GM21381 (cell line): ENCODE results near the gene LIPE.
A peak's percentile ranks its signal among the peaks of the same experiment; 100 is the strongest.
"Not testable (repeated sequence)": the region's sequence is repeated elsewhere in the genome, so short reads cannot be mapped to it uniquely, and the experiment has no call there.

Source experiments
- ATAC-seq: cut with Tn5 transposase; IDR thresholded peaks from one replicate; pipeline ENCODE4 v1.9.1; 2021; ENCODE audit warnings: mild to moderate bottlenecking, moderate library complexity; ENCODE audit not compliant: unreplicated experiment

Gene LIPE

DNA sequence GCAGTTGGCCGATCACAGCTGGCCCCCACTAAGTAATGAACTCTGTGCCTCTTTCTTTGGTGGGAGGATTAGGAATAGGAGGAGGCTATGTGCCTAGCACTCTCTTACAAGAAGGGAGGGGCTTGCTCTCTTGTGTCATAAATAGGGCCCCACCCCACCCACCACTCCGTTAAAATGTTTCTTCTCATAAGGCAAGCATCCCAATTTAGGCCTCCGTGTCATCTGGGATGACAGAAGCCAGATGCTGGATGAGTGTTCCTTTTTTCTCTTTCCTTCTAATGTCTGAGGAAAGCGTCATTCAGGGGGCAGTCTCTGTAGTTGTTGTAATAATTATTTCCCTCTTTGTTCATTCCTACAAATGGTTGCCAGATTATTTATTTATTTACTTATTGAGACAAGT lies at the start of gene LIPE:
LIPE (minus strand) TSS at position 76 of the 400 bp plus-strand sequence. CDS start 239 bp downstream, outside the sequence.
- no peak for ATAC-seq

GRCh38 chr19:42475366-42475765 lies 48.2 kb upstream of the LIPE start:
- ATAC-seq, result no peak

DNA sequence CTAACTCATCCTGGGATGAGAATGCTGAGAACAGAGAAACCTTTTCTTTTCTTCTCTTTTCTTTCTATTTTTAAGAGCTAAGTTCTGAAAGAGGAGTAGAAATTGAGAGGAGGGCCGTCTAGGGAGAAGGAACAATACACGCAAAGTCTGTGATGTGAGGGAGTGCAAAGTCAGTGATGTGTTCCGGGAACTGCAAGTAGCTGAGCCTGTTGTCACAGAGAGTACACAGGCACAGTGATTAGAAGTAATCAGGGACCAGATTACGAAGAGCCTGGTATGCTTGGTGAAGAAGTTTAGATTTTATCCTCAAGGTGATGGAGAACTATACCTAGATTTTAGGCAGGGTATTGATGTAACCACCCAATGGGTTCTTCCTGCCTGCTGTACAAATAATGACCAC lies 47.6 kb upstream of the LIPE start:
- ATAC-seq, result no peak

GRCh38 chr19:42473686-42474085 lies 46.5 kb upstream of the LIPE start:
- no peak for ATAC-seq

DNA sequence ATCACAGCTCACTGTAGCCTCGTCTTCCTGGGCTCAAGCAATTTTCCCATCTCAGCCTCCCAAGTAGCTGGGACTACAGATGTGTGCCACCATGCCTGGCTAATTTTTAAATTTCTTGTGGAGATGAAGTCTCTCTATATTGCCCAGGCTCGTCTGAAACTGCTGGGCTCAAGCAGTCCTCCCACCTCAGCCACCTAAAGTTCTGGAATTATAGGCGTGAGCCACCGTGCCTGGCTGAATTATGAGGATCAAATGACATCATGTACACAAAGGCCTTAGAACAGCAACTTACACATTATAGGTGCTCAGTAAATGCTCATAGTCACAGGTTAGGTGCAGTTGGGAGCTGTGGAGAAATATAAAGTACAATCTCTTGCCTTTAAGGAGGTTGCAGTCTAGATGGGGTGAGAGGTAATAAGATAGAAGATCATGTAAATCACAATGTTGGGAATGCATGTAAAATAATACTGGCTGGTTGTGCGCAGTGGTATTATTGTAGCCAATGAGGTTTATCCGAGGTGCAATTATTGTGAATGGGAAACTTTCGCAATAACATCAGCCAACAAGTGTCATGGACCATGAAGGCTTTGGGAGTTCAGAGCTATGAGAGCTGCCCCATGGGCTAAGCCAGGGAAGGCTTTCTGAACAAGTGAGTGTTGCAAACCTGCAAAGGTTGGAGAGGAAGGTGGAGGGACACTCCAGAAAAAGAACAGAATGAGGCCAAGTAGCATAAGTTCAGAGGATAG lies 45.4 kb upstream of the LIPE start:
- ATAC-seq, result no peak

DNA sequence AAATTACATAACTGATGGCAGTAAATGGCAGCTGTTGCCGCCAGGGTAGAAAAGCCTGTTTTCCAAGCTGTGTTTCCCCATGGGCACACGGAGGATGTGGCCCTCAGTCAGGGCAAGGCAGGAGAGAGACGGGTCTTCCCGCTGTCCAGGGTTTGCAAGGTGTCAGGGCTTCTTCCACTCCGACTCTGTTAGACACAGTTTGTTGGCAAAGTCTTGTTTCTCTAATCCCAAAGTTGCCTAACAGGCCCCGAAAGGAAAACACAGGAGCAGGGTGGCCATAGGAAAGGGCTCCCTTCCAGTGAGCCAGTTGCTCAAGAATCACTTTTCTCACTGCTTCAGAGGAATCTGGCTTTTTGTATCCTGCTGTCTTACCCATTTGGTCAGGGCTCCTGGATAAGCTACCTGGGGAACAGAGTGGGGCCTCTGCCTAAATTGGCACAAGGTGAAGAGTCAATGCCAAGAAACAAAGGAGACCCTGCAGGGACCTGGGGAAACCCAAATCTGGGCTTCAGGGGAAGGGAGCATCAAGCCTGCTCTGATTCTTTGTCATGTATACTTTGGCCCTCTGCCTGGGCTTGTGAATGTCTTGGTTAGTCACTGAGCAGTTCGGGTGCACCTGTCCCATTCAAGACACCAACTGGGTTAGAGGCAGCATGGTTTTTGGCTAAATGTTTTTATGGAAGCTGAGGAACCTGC lies 44.5 kb upstream of the LIPE start:
- ATAC-seq, result no peak

DNA sequence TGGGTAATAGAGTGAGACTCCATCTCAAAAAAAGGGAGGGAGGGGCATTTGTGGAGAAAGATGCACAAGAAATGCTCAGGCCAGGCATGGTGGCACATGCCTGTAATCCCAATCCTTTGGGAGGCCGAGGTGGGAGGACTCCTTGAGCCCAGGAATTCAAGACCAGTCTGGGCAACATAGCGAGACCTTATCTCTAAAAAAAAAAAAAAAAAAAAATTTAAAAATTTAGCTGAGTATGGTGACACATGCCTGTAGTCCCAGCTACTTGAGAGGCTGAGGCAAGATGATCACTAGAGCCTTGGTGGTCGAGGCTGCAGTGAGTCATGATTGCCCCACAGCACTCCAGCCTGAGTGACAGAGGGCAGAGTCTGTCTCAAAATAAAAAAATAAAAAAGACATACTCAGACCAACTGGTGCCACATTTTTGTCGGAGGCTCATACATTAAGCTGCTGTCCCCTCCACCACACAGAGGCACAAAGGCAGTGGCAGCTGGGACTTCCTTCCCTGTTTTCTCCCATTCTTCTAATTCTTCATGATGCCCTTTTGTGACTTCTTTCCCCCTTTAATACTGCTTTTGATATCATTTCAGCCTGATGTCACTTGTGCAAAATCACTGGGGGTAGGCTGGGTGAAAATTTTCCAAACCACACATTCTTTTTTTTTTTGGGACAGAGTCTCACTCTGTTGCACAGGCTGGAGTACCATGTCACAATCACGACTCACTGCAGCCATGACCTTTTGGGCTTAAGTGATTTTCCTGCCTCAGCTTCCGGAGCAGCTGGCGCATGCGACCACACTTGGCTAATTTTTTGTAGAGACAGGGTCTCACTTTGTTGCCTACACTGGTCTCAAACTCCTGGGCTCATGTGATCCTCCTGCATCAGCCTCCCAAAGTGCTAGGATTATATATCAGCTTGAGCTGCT lies 42.4 kb upstream of the LIPE start:
- ATAC-seq, result no peak

DNA sequence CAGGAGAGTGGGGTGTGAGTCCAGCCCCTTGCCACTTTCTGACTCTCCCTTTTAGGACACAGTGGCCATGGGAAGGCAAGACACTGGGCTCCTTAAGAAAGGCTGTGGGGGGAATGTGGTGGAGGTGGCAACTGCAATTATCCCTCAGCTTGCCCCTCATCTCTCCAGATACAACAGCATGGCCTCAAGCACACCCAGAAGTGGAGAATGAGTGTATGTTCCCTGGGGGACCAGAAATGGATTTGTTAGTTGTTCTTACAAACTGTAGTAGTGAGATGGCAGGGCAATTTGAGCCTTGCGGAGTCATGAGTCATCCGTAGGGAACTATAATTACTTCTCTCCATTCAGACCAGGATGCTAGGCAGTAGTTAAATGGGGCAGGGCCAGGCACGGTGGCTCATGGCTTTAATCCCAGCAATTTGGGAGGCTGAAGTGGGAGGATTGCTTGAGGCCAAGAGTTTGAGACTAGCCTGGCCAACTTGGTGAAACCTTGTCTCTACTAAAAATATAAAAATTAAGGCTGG lies 41.1 kb upstream of the LIPE start:
- ATAC-seq, result no peak

- ATAC-seq, result no peak
These were observed 40.1 kb upstream of the LIPE start for GRCh38 chr19:42467183-42467760.

- no peak for ATAC-seq
These were observed 39.5 kb upstream of the LIPE start for GRCh38 chr19:42466521-42467182.

DNA sequence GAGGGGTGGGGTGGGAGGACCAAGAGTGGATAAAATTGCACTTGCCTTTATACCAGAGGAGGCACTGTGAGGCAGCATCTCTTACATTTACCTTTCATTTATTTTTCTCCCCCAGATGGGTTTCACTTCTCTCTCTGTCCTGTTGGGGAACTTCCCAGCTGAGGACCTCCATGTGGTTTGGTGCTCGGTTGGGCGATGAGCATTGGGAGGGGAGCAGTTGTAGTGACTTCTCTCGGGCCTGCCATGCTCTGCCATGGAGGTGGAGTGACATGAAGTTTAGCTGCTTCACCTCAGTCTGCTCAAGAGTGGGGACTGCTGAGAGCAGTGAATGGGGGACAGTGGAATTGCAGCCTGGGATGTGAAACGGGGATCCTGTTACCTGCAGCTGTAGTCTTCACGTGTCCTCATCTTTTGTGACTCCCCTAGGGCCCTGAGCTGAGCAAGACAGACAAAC lies 38.7 kb upstream of the LIPE start:
- peak; percentile 69 for ATAC-seq

DNA sequence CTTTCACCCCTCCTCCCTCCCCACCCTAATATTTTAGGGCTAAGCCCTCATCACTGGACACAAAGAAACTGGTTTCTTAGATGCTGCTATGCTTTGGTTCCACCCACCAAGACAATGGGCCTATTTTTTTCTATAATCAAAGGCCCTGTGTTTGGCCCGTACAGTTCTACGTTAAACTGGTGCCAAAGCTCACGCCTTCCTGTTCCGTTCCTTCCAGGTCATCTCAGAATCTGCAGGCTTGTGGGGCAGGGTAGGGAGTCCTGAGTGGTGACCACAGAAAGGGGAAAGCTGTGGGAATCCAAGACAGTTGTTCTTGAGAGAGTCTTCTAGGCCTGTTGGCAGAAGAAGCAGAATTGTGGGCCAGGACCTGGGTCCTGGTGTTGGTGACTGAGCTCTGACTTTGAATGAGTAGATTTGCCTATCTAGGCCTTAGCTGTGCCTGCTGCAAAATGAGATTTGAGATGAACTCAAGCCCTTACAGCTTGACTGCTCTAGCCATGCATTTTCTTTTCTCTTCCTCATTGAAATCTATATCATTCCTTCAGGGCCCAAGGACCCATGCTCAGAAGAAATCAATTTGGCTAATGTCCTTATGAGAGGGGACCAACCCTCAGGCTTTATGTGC lies 34.6 kb upstream of the LIPE start:
- no peak for ATAC-seq

DNA sequence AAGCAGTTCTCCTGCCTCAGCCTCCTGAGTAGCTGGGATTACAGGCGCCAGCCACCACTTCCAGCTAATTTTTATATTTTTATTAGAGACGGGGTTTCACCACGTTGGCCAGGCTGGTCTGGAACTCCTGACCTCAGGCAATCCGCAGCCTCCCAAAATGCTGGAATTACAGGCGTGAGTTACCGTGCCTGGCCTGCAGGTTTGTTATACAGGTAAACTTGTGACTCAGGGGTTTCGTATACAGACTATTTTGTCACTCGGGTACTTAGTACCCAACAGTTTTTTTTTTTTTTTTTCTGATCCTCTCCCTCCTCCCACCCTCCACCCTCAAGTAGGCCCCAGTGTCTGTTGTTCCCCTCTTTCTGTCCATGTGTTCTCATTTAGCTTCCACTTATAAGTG lies 34.0 kb upstream of the LIPE start:
- not testable (repeated sequence) for ATAC-seq

- no peak for ATAC-seq
These were observed 32.7 kb upstream of the LIPE start for GRCh38 chr19:42459926-42460325.

DNA sequence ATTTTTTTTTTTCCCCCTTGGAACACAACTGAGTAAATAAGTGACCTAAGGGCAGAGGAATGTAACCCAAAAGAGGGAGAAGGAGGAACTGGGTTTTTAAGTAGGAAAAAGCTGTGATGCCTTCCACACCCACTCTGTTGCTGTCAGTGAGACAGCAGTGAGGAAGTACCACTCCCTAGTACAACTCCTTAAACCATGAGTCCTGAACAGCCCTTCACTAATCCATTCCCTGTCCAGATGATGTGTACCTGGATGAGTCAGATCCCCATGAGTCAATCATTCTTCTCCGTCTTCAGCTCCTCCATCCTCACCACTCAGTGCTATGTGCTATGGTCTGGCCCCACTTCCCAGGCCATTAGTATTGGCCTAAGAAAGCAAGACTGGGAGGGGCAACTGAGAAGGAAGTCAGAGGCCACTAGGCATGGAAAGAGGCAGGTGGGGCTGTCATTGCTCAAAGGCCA lies 28.5 kb upstream of the LIPE start:
- ATAC-seq, result no peak

GRCh38 chr19:42455086-42455485 lies 27.9 kb upstream of the LIPE start:
- ATAC-seq, result no peak

DNA sequence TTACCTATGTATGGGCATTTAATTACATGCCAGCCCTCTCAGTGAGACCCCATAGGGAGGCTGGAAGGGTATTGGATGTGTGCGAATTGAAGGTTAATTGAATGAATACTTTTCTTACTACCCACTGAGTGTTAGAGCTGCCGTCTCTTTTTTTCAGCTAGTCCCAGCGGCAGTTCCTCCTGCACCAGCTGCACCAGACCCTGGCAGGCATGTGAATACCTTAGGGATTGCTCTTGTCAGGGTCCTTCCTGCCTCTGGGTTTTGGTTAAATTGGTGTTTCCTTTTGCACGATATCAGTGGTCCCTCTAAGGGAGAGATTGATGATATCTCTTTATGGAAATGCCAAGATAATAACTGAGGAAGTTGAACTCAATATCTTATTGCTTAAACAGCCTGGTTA lies 25.4 kb upstream of the LIPE start:
- no peak for ATAC-seq

GRCh38 chr19:42450314-42450934 lies 23.2 kb upstream of the LIPE start:
- ATAC-seq, result peak; percentile 75

DNA sequence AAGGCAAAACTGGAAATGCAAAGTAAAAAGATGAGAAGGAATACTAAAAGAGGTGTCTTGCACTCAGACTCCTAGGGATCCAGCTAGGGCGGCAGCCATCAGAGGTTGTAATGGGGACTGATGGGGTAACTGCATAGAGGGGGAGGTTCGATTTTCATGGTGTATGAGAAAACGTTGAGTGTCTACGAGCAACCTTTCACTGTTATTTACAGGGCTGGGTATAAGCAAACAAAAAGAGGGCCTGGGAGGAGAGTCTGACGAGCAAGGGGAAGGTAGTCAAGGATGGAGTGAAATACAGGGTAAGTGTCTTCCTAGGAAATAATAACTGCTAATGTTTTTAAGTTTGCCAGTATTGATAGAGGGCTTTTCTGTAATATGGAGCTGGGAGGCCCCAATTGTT lies 21.1 kb upstream of the LIPE start:
- not testable (repeated sequence) for ATAC-seq
